ENCODE results near the gene ARHGAP36. TPM values are rescaled to one million over a fixed set of nuclear protein-coding genes. Genes with fewer than 3 reads are reported as not detected.

ARHGAP36 gene
- total RNA-seq, 4 donors from 2014 or later, result not detected

- no peak for DNase-seq (ENCODE audit: low spot score in 2 of 2)
- intact Hi-C loops (cut with DNase I; ENCODE audit: low total_unique reads), result no loop called here
- TF ChIP-seq POLR2A (IDR thresholded peaks at IDR 0.05) (no peak), CTCF (IDR thresholded peaks at IDR 0.05) (no peak)
- 57 to 71% methylated on average over 3 of the region's 3 CpGs for WGBS, 2 donors
- no peak overlapping the region for H3K4me3 ChIP-seq (ENCODE audit: low read depth, poor library complexity, severe bottlenecking)
Measured at GRCh38 chrX:131066237-131066636, 8.1 kb downstream of the ARHGAP36 start.

- peak in 1 of 2 donors; percentile 32 for DNase-seq (ENCODE audit: low spot score in 2 of 2)
- intact Hi-C loops (cut with DNase I; ENCODE audit: low total_unique reads), result no loop called here
- no peak overlapping the region for H3K4me3 ChIP-seq (ENCODE audit: low read depth, poor library complexity, severe bottlenecking)
- TF ChIP-seq CTCF (IDR thresholded peaks at IDR 0.05) (no peak), POLR2A (IDR thresholded peaks at IDR 0.05) (no peak)
- 9 to 30% methylated on average over 8 to 19 of the region's 19 CpGs for WGBS, 2 donors
Measured at GRCh38 chrX:131067216-131067615, 9.1 kb downstream of the ARHGAP36 start.

- TF ChIP-seq CTCF (IDR thresholded peaks at IDR 0.05) (no peak), POLR2A (IDR thresholded peaks at IDR 0.05) (no peak)
- DNase-seq (ENCODE audit: low spot score in 2 of 2), result no peak
- intact Hi-C loops (cut with DNase I; ENCODE audit: low total_unique reads), result no loop called here
- no peak overlapping the region for H3K4me3 ChIP-seq (ENCODE audit: low read depth, poor library complexity, severe bottlenecking)
- WGBS, 2 donors, result 3 to 33% methylated on average over 38 to 41 of the region's 41 CpGs
Measured at GRCh38 chrX:131067846-131068745, 9.9 kb downstream of the ARHGAP36 start.

GRCh38 chrX:131068945-131069719 is 11.0 kb downstream of the ARHGAP36 start:
- WGBS, 2 donors, result 17 to 27% methylated on average over 10 to 26 of the region's 26 CpGs
- no peak overlapping the region for H3K4me3 ChIP-seq (ENCODE audit: low read depth, poor library complexity, severe bottlenecking)
- no peak for DNase-seq (ENCODE audit: low spot score in 2 of 2)
- intact Hi-C loops (cut with DNase I; ENCODE audit: low total_unique reads), result no loop called here
- TF ChIP-seq CTCF (IDR thresholded peaks at IDR 0.05) (no peak), POLR2A (IDR thresholded peaks at IDR 0.05) (no peak)

GRCh38 chrX:131072871-131073571 is 14.9 kb downstream of the ARHGAP36 start:
- TF ChIP-seq POLR2A (IDR thresholded peaks at IDR 0.05), result no peak
- no peak for TF ChIP-seq CTCF (IDR thresholded peaks at IDR 0.05)
- intact Hi-C loops (cut with DNase I; ENCODE audit: low total_unique reads), result no loop called here
- WGBS, 2 donors, result 7 to 35% methylated on average over 24 to 37 of the region's 39 CpGs
- no peak overlapping the region for H3K4me3 ChIP-seq (ENCODE audit: low read depth, poor library complexity, severe bottlenecking)
- no peak for DNase-seq (ENCODE audit: low spot score in 2 of 2)
